Fibroblast of the conjunctiva (primary cell): ENCODE data around the gene MPHOSPH9.
"Not testable (repeated sequence)": the region's sequence is repeated elsewhere in the genome, so short reads cannot be mapped to it uniquely, and the experiment has no call there.

Experiments
- DNase-seq: peaks from one replicate; pipeline ENCODE4 v3.0.0-alpha.2; 2010; ENCODE audit warnings: low read depth

Gene MPHOSPH9

GRCh38 chr12:123260081-123260480 is 27.1 kb upstream of the MPHOSPH9 start:
- no peak for DNase-seq

- DNase-seq: no peak
Measured at GRCh38 chr12:123258593-123258992, 25.7 kb upstream of the MPHOSPH9 start.

- DNase-seq: no peak
Measured at GRCh38 chr12:123254853-123255446, 22.0 kb upstream of the MPHOSPH9 start.

GRCh38 chr12:123253641-123254459 is 20.9 kb upstream of the MPHOSPH9 start:
- DNase-seq: no peak

GRCh38 chr12:123252365-123252764 is 19.4 kb upstream of the MPHOSPH9 start:
- not testable (repeated sequence) for DNase-seq

- DNase-seq: no peak
Measured at GRCh38 chr12:123251403-123252076, 18.6 kb upstream of the MPHOSPH9 start.

GRCh38 chr12:123250471-123251383 is 17.8 kb upstream of the MPHOSPH9 start:
- DNase-seq: no peak

GRCh38 chr12:123248996-123249741 is 16.2 kb upstream of the MPHOSPH9 start:
- not testable (repeated sequence) for DNase-seq

GRCh38 chr12:123248129-123248528 is 15.2 kb upstream of the MPHOSPH9 start:
- DNase-seq: not testable (repeated sequence)

GRCh38 chr12:123245678-123246077 is 12.7 kb upstream of the MPHOSPH9 start:
- no peak for DNase-seq

GRCh38 chr12:123243671-123244262 is 10.8 kb upstream of the MPHOSPH9 start:
- no peak for DNase-seq

GRCh38 chr12:123242116-123242904 is 9.4 kb upstream of the MPHOSPH9 start:
- no peak for DNase-seq

GRCh38 chr12:123238961-123239360 is 6.0 kb upstream of the MPHOSPH9 start:
- DNase-seq: no peak

- DNase-seq: no peak
Measured at GRCh38 chr12:123238330-123238682, 5.4 kb upstream of the MPHOSPH9 start.

GRCh38 chr12:123237646-123238329 is 4.8 kb upstream of the MPHOSPH9 start:
- peak; percentile 56 for DNase-seq

GRCh38 chr12:123233505-123234308 is 766 bp upstream of the MPHOSPH9 start:
- DNase-seq: no peak

GRCh38 chr12:123232472-123232806 is 502 bp downstream of the MPHOSPH9 start:
- no peak for DNase-seq

- no peak for DNase-seq
Measured at GRCh38 chr12:123231931-123232330, 1.0 kb downstream of the MPHOSPH9 start.

- DNase-seq: no peak
Measured at GRCh38 chr12:123229051-123229450, 3.9 kb downstream of the MPHOSPH9 start.
